Measurements from ENCODE around the gene ZBTB46. TPM values are rescaled to one million over a fixed set of nuclear protein-coding genes. Genes with fewer than 3 reads are reported as not detected.
A peak's percentile ranks its signal among the peaks of the same experiment; 100 is the strongest.
"Not testable (repeated sequence)": the region's sequence is repeated elsewhere in the genome, so short reads cannot be mapped to it uniquely, and the experiment has no call there.

The ZBTB46 gene
- total RNA-seq (1 to 10 TPM; 3.4 to 5.3 (median 4.3) TPM), polyA plus RNA-seq (1 to 10 TPM in 1 of 3 donors, under 1 TPM in 2; 0.23 to 3.6 (median 0.60) TPM)

DNA sequence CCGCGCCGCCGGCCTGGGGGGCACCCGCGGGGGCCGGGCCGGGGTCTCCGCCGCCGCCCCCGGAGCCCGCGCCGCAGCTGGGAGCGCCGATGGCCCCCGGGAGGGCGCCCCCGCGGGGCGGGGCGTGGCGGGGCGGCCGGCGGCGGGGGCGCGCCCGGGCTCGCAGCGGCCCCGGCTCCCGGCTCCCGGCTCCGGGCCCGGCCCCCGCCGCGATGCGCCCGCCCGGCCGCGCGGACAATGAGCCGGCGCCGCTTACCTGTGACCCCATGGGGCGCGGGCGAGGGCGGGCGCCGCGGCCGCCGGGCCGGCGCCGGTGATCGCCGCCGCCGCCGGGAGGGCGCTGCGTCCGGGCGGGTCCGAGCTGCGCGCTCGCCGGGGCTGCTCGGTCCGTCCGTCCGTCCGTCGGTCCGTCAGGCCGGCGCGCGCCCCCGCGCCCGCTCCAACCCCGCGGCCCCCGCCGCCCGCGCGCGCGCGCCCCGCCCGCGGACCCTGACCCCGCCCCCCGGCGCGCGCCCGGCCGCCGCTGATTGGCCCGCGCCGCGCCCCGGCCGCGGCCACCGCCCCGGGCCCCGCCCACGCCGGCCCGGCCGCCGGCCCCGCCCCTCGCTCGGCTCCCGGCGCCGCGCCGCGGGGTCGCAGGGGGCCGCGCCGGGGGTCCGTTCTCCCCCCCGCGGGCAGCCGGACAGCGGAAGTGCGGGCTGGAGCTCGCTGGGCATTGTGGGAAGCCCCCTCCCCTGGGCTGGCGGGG is at the start of gene ZBTB46:
TSS of gene ZBTB46 (minus strand) at position 424 of the 748 bp plus-strand sequence. CDS start 40,507 bp downstream, outside the sequence.
- WGBS, 2 donors = 1% methylated on average over 147 of the region's 147 CpGs
- Histone ChIP-seq H3K27me3 (peaks cover 20 to 54% (median 41%) of the 10 kb centered on the region in 3 donors), H3K4me3 (peak within 1 kb of the TSS; percentile 32 to 66 (median 56)), H3K9me3 (no peaks in the 10 kb centered on the region), H3K4me1 (peaks cover 0 to 32% (median 24%) of the 10 kb centered on the region in 4 donors), H3K36me3 (no peaks in the 10 kb centered on the region), H3K27ac (peak within 1 kb of the TSS; percentile 49 to 73 (median 70))
- intact Hi-C loops (cut with DNase I) = no loop called here
- no peak for DNase-seq
- TF ChIP-seq CTCF (IDR thresholded peaks at IDR 0.05) = no peak

GRCh38 chr20:63878899-63879663 is 48.0 kb upstream of the ZBTB46 start:
- Histone ChIP-seq H3K4me3 (no peak overlapping the region), H3K27me3 (no peaks in the 10 kb centered on the region), H3K9me3 (no peaks in the 10 kb centered on the region), H3K36me3 (peaks cover 23 to 82% (median 47%) of the 10 kb centered on the region in 4 donors), H3K27ac (no peak overlapping the region), H3K4me1 (no peaks in the 10 kb centered on the region)
- DNase-seq = no peak
- no peak for TF ChIP-seq CTCF (IDR thresholded peaks at IDR 0.05)
- no peak for TF ChIP-seq EP300 (IDR thresholded peaks at IDR 0.05)
- 93 to 96% methylated on average over 14 of the region's 14 CpGs for WGBS, 2 donors
- intact Hi-C loops (cut with DNase I) = no loop called here

- Histone ChIP-seq H3K4me3 (no peak overlapping the region), H3K4me1 (no peaks in the 10 kb centered on the region), H3K27me3 (no peaks in the 10 kb centered on the region), H3K27ac (no peak overlapping the region), H3K36me3 (peaks cover 24 to 82% (median 46%) of the 10 kb centered on the region in 4 donors), H3K9me3 (no peaks in the 10 kb centered on the region)
- intact Hi-C loops (cut with DNase I) = no loop called here
- DNase-seq = no peak
- TF ChIP-seq EP300 (IDR thresholded peaks at IDR 0.05) (no peak), POLR2A (IDR thresholded peaks at IDR 0.05) (no peak), CTCF (IDR thresholded peaks at IDR 0.05) (no peak), POLR2AphosphoS5 (IDR thresholded peaks at IDR 0.05) (no peak)
- WGBS, 2 donors = 93 to 94% methylated on average over 32 of the region's 32 CpGs
Measured at GRCh38 chr20:63877755-63878470, 46.8 kb upstream of the ZBTB46 start.

- intact Hi-C loops (cut with DNase I) = no loop called here
- no peak overlapping the region for H3K4me3 ChIP-seq
- 90 to 93% methylated on average over 19 of the region's 19 CpGs for WGBS, 2 donors
- no peak for DNase-seq
- peaks cover 19 to 86% (median 43%) of the 10 kb centered on the region in 4 donors for H3K36me3 ChIP-seq
- TF ChIP-seq EP300 (IDR thresholded peaks at IDR 0.05) (no peak), POLR2A (IDR thresholded peaks at IDR 0.05) (no peak), CTCF (IDR thresholded peaks at IDR 0.05) (no peak), POLR2AphosphoS5 (IDR thresholded peaks at IDR 0.05) (no peak)
- no peak overlapping the region for H3K27ac ChIP-seq
- no peaks in the 10 kb centered on the region for H3K9me3 ChIP-seq
- no peaks in the 10 kb centered on the region for H3K27me3 ChIP-seq
- no peaks in the 10 kb centered on the region for H3K4me1 ChIP-seq
Measured at GRCh38 chr20:63876489-63877036, 45.5 kb upstream of the ZBTB46 start.

DNA sequence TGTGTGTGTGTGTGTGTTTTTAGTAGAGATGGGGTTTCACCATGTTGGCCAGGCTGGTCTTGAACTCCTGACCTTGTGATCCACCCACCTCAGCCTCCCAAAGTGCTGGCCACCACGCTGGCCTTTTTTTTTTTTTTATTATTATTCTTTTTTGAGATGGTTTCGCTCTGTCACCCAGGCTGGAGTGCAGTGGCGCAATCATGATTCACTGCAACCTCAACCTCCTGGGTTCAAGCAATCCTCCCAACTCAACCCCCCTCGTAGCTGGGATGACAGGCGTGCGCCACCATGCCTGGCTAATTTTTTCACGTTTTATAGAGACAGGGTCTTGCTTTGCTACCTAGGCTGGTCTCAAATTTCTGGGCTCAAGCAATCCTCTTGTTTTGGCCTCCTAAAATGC is 43.2 kb upstream of the ZBTB46 start:
- H3K4me3 ChIP-seq; H3K27me3 ChIP-seq; H3K9me3 ChIP-seq; intact Hi-C loops (cut with DNase I); H3K4me1 ChIP-seq; DNase-seq: not testable (repeated sequence)
- Histone ChIP-seq H3K36me3 (peaks cover 23 to 99% (median 55%) of the 10 kb centered on the region in 4 donors), H3K27ac (peak overlapping the region in 2 of 4 donors; percentile 59 to 61)
- WGBS, 2 donors = 87 to 91% methylated on average over 7 of the region's 7 CpGs

All from sigmoid colon (tissue), 7 donors.